Fibroblast of skin of right biceps (primary cell): ENCODE data around the gene SLIT3.
A peak's percentile ranks its signal among the peaks of the same experiment; 100 is the strongest.

ENCODE experiments used
- DNase-seq: peaks from one replicate; pipeline ENCODE4 v3.0.0-alpha.2; 2013

SLIT3 gene

GRCh38 chr5:168681556-168682183 lies 619.3 kb downstream of the SLIT3 start:
- peak; percentile 60 for DNase-seq

- DNase-seq: no peak
Observed at GRCh38 chr5:168680395-168680794, 620.5 kb downstream of the SLIT3 start.

GRCh38 chr5:168679515-168679920 lies 621.4 kb downstream of the SLIT3 start:
- peak; percentile 67 for DNase-seq

- DNase-seq: no peak
Observed at GRCh38 chr5:168676501-168676900, 624.4 kb downstream of the SLIT3 start.

GRCh38 chr5:168675883-168676408 lies 625.0 kb downstream of the SLIT3 start:
- DNase-seq: no peak

- no peak for DNase-seq
Observed at GRCh38 chr5:168674893-168675482, 626.0 kb downstream of the SLIT3 start.

GRCh38 chr5:168672888-168673287 lies 628.1 kb downstream of the SLIT3 start:
- no peak for DNase-seq

- no peak for DNase-seq
Observed at GRCh38 chr5:168672016-168672415, 628.9 kb downstream of the SLIT3 start.

GRCh38 chr5:168670881-168671575 lies 629.9 kb downstream of the SLIT3 start:
- DNase-seq: no peak

GRCh38 chr5:168669668-168670378 lies 631.1 kb downstream of the SLIT3 start:
- no peak for DNase-seq

GRCh38 chr5:168669156-168669555 lies 631.8 kb downstream of the SLIT3 start:
- no peak for DNase-seq

- no peak for DNase-seq
Observed at GRCh38 chr5:168668078-168668477, 632.9 kb downstream of the SLIT3 start.

GRCh38 chr5:168667301-168667840 lies 633.6 kb downstream of the SLIT3 start:
- no peak for DNase-seq

GRCh38 chr5:168666356-168666755 lies 634.6 kb downstream of the SLIT3 start:
- no peak for DNase-seq

- DNase-seq: no peak
Observed at GRCh38 chr5:168663276-168664004, 637.5 kb downstream of the SLIT3 start.

GRCh38 chr5:168661593-168662485 lies 639.1 kb downstream of the SLIT3 start:
- peak; percentile 45 for DNase-seq

GRCh38 chr5:168660691-168661090 lies 640.2 kb downstream of the SLIT3 start:
- DNase-seq: no peak

- no peak for DNase-seq
Observed at GRCh38 chr5:168659286-168659847, 641.6 kb downstream of the SLIT3 start.

- no peak for DNase-seq
Observed at GRCh38 chr5:168658394-168658793, 642.5 kb downstream of the SLIT3 start.

GRCh38 chr5:168656633-168657032 lies 644.3 kb downstream of the SLIT3 start:
- DNase-seq: peak; percentile 82

GRCh38 chr5:168655316-168655715 lies 645.6 kb downstream of the SLIT3 start:
- DNase-seq: no peak
